PC-3 (cell line): ENCODE measurements around the gene ZNF766. TPM values are rescaled to one million over a fixed set of nuclear protein-coding genes. Genes with fewer than 3 reads are reported as not detected.
A peak's percentile ranks its signal among the peaks of the same experiment; 100 is the strongest.

ENCODE experiments used
- ATAC-seq: fragments of 200-7000 bp; cut with Tn5 transposase; 2 replicates; pipeline ENCODE4 v1.9.1; 2020; ENCODE audit warnings: mild to moderate bottlenecking, moderate library complexity
- BruUV-seq: library from RNA; stranded (reverse); fragments of 400-500 nt; replicated peaks from 2 replicates; lab custom pipeline; 2021; lab: Mats Ljungman, UMichigan
- CTCF ChIA-PET: fragments of 300-600 bp; sonication (Branson Sonifier 250); formaldehyde crosslinking; loops from one replicate; lab custom pipeline; 2022; ENCODE audit warnings: antibody characterized with exemption; lab: Charles Lee
- POLR2A ChIA-PET: fragments of 300-600 bp; sonication (Branson Sonifier 250); formaldehyde crosslinking; loops from one replicate; lab custom pipeline; 2022; ENCODE audit warnings: antibody characterized with exemption; ENCODE audit not compliant: unreplicated experiment; lab: Charles Lee
- DNase-seq: peaks from one replicate; pipeline ENCODE4 v3.0.0-alpha.2; 2015
- H2AFZ ChIP-seq: fragments of 300-600 bp; sonication (generic); 2 replicates; pipeline ENCODE4 v1.6.0; 2016; ENCODE audit warnings: antibody characterized with exemption, low read length
- H3F3A ChIP-seq: fragments of 300-600 bp; sonication (generic); one replicate; pipeline ENCODE4 v1.6.0; 2017; ENCODE audit warnings: antibody characterized with exemption, low read length, control low read depth, mild to moderate bottlenecking; ENCODE audit not compliant: unreplicated experiment
- H3K27ac ChIP-seq: fragments of 300-600 bp; sonication (generic); 2 replicates; pipeline ENCODE4 v1.5.1; 2016; ENCODE audit warnings: mild to moderate bottlenecking, low read length
- H3K27me3 ChIP-seq: fragments of 300-600 bp; sonication (generic); 2 replicates; pipeline ENCODE4 v1.6.1; 2016; ENCODE audit warnings: low read length, mixed read lengths
- H3K36me3 ChIP-seq: fragments of 300-600 bp; sonication (generic); 2 replicates; pipeline ENCODE4 v1.6.1; 2016; ENCODE audit warnings: low read depth, mixed run types, low read length, mixed read lengths
- H3K4me1 ChIP-seq: fragments of 300-600 bp; sonication (generic); 2 replicates; pipeline ENCODE4 v1.5.1; 2016; ENCODE audit warnings: low read length; ENCODE audit not compliant: insufficient read depth
- H3K4me2 ChIP-seq: fragments of 300-600 bp; sonication (generic); 2 replicates; pipeline ENCODE4 v1.6.0; 2016; ENCODE audit warnings: low read length
- H3K4me3 ChIP-seq: fragments of 300-600 bp; sonication (generic); 2 replicates; pipeline ENCODE4 v1.5.1; 2016; ENCODE audit warnings: mild to moderate bottlenecking, low read length, mixed read lengths
- H3K79me2 ChIP-seq: fragments of 300-600 bp; sonication (generic); 2 replicates; pipeline ENCODE4 v1.6.1; 2017; ENCODE audit warnings: low read length, mixed read lengths
- H3K9ac ChIP-seq: fragments of 300-600 bp; sonication (generic); 2 replicates; pipeline ENCODE4 v1.6.0; 2016; ENCODE audit warnings: mild to moderate bottlenecking, low read length
- H3K9me2 ChIP-seq: fragments of 300-600 bp; sonication (generic); replicated peaks from 2 replicates; pipeline ENCODE4 v1.6.1; 2016; ENCODE audit warnings: mixed run types, low read length, mixed read lengths
- H3K9me3 ChIP-seq: fragments of 300-600 bp; sonication (generic); 2 replicates; pipeline ENCODE4 v1.6.1; 2016; ENCODE audit warnings: low read length, mixed read lengths
- H4K20me1 ChIP-seq: fragments of 300-600 bp; sonication (generic); 2 replicates; pipeline ENCODE4 v1.6.1; 2016; ENCODE audit warnings: low read length, mixed read lengths
- EZH2 ChIP-seq: fragments of 300-600 bp; sonication (generic); IDR thresholded peaks from one replicate; pipeline ENCODE4 v1.6.1; 2017; ENCODE audit warnings: antibody characterized with exemption, mild to moderate bottlenecking, low read length; ENCODE audit not compliant: unreplicated experiment
- EZH2phosphoT487 ChIP-seq: fragments of 300-600 bp; sonication (generic); IDR thresholded peaks from 2 replicates; pipeline ENCODE4 v1.6.1; 2018; ENCODE audit warnings: mild to moderate bottlenecking, antibody characterized with exemption, low read length, borderline replicate concordance
- intact Hi-C: fragments of 100-400 bp; cut with micrococcal nuclease; formaldehyde crosslinking; loops from 2 replicates; pipeline ENCODE4 v1.9.0; 2023
- total RNA-seq: library from RNA; depleted of rRNA; stranded (reverse); fragments of >200 nt; gene quantifications from 2 replicates; pipeline ENCODE4 v1.2.3, GENCODE V29; 2014
- TF ChIP-seq, protein P1 (sequence below): fragments of 300-600 bp; sonication (generic); conservative IDR thresholded peaks from 2 replicates; pipeline ENCODE4 v1.5.1; 2017; ENCODE audit warnings: antibody characterized with exemption, low read depth, mild to moderate bottlenecking, low read length

The ZNF766 gene
- total RNA-seq, 1 experiment from 2014 or later, result 11.7 TPM

DNA sequence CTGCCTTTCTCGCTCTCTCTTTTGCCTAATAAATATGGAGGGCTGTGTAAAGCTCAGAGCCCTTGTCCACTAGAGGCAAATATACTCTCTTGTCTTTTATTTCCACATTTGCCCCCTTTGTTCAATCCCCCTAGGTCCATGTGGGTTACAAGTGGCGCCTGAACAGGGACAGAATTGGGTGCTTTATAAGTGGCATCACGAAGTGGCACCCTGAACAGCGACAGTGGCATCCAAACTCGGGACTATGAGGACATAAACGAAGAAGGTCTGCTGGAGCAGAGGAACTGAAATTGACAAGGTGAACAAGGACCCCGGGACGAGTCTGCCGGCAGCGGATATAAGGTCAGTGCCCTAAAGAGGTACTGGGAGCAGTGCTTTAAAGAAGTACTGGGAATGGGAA, 62.4 kb downstream of the ZNF766 start:
- DNase-seq (no peak), ATAC-seq (no peak)
- H3K4me2 ChIP-seq, result no peak overlapping the region
- H3K9me2 ChIP-seq, result no peaks in the 10 kb centered on the region
- H3K36me3 ChIP-seq, result peaks cover 5% of the 10 kb centered on the region; the same call in 1 of the 2 replicates
- H3K27ac ChIP-seq, result no peak overlapping the region
- no peaks in the 10 kb centered on the region for H3K4me1 ChIP-seq
- H3K9me3 ChIP-seq, result peaks cover 40% of the 10 kb centered on the region
- TF ChIP-seq EZH2 (no peak), EZH2phosphoT487 (no peak)
- TF ChIP-seq, protein P1, sequence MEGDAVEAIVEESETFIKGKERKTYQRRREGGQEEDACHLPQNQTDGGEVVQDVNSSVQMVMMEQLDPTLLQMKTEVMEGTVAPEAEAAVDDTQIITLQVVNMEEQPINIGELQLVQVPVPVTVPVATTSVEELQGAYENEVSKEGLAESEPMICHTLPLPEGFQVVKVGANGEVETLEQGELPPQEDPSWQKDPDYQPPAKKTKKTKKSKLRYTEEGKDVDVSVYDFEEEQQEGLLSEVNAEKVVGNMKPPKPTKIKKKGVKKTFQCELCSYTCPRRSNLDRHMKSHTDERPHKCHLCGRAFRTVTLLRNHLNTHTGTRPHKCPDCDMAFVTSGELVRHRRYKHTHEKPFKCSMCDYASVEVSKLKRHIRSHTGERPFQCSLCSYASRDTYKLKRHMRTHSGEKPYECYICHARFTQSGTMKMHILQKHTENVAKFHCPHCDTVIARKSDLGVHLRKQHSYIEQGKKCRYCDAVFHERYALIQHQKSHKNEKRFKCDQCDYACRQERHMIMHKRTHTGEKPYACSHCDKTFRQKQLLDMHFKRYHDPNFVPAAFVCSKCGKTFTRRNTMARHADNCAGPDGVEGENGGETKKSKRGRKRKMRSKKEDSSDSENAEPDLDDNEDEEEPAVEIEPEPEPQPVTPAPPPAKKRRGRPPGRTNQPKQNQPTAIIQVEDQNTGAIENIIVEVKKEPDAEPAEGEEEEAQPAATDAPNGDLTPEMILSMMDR, result no peak
- CTCF ChIA-PET, result no interaction called here
- H3K27me3 ChIP-seq, result no peaks in the 10 kb centered on the region
- no peaks in the 10 kb centered on the region for H4K20me1 ChIP-seq
- intact Hi-C loops, result no loop called here
- BruUV-seq, result no TSS peak
- POLR2A ChIA-PET, result no interaction called here
- no peak overlapping the region for H3K4me3 ChIP-seq
- no peak overlapping the region for H2AFZ ChIP-seq
- no peaks in the 10 kb centered on the region for H3F3A ChIP-seq
- H3K79me2 ChIP-seq, result no peaks in the 10 kb centered on the region
- H3K9ac ChIP-seq, result no peak overlapping the region

DNA sequence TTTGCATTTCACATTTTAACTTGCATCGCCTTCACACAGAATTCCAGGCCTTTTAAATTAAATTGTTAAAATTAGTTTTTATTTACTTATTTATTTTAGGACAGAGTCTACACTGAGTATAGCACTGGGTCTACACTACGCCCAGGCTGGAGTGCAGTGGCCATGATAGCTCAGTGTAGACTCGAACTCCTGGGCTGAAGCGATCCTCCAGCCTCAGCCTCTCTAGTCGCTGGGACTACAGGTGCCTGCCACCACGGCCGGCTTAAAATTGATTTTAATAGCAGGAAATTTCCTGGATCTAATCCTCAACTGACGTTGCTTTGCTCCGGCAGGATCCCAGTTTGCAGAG, 66.4 kb downstream of the ZNF766 start:
- H3K79me2 ChIP-seq, result no peaks in the 10 kb centered on the region
- DNase-seq (no peak), ATAC-seq (peak; percentile 20; the same call in 1 of the 2 replicates)
- no peaks in the 10 kb centered on the region for H3K27me3 ChIP-seq
- ChIA-PET CTCF (no interaction called here), POLR2A (interaction anchor here (0.6 kb wide), 1 partner anchor 175 kb away, joined by 3 read pairs; no protein-coding TSS in a partner anchor)
- no peaks in the 10 kb centered on the region for H4K20me1 ChIP-seq
- no peak overlapping the region for H3K9ac ChIP-seq
- H3K4me3 ChIP-seq, result peak overlapping the region; percentile 70
- H3K4me1 ChIP-seq, result no peaks in the 10 kb centered on the region
- TF ChIP-seq EZH2, result no peak
- TF ChIP-seq, protein P1, result no peak
- TF ChIP-seq EZH2phosphoT487, result no peak
- no peaks in the 10 kb centered on the region for H3K9me2 ChIP-seq
- H3K27ac ChIP-seq, result no peak overlapping the region
- H3K9me3 ChIP-seq, result peaks cover 32% of the 10 kb centered on the region
- H2AFZ ChIP-seq, result peak overlapping the region; percentile 96
- no peaks in the 10 kb centered on the region for H3F3A ChIP-seq
- H3K36me3 ChIP-seq, result peaks cover 7% of the 10 kb centered on the region; the same call in 1 of the 2 replicates
- no TSS peak for BruUV-seq
- intact Hi-C loops, result no loop called here
- peak overlapping the region; percentile 83; the same call in 1 of the 2 replicates for H3K4me2 ChIP-seq

DNA sequence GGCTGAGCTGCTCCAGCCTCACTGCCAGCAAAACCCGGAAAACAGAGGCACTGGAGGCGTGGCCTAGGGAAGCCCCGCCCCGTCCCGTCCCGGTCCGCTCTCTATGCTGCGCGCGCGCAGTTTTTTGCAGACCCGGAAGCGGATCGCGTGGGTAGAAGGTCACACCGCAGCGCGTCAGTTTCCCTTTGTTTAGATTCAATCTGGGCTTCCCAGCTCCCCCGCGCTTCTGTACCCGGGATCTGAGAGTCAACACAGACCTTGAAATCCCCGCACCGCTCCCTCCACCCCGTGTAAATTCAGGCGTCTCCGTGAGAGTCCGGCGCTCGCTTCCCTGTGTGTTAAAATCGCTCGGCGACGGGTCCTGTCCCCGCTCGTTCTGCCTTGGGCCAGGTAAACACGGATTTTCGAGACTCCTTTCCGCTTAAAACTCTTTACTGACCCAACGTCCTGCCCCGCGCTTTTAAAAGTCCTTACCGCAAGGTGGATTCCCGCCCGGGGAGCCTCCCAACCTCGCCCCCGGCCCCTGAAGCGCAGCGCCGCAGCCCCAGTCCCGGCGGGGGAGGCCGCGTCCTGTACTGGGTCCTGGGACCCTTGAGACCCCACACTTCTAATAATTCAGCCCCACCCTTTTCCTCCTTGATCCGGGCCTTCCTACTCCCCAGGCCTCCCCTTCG, 66.9 kb downstream of the ZNF766 start, which contains the start of gene ZNF610:
TSS of gene ZNF610 (plus strand) at position 127 of the 674 bp plus-strand sequence. CDS start 12,930 bp downstream, outside the sequence.
- TF ChIP-seq EZH2 (no peak), EZH2phosphoT487 (no peak)
- TF ChIP-seq, protein P1, result no peak
- H3K27me3 ChIP-seq, result no peaks in the 10 kb centered on the region
- TSS peak; percentile 86 for BruUV-seq
- intact Hi-C loops, result no loop called here
- peak; percentile 48 for DNase-seq
- ATAC-seq, result peak; percentile 96
- peak within 1 kb of the TSS; percentile 96 for H2AFZ ChIP-seq
- no peaks in the 10 kb centered on the region for H3F3A ChIP-seq
- ChIA-PET CTCF (no interaction called here), POLR2A (interaction anchor here (0.6 kb wide), 1 partner anchor 174 kb away, joined by 3 read pairs; no protein-coding TSS in a partner anchor)
- peak within 1 kb of the TSS; percentile 70 for H3K4me3 ChIP-seq
- no peaks in the 10 kb centered on the region for H3K79me2 ChIP-seq
- H4K20me1 ChIP-seq, result no peaks in the 10 kb centered on the region
- peaks cover 7% of the 10 kb centered on the region; the same call in 1 of the 2 replicates for H3K36me3 ChIP-seq
- H3K9ac ChIP-seq, result peak within 1 kb of the TSS; percentile 77
- H3K4me2 ChIP-seq, result peak within 1 kb of the TSS; percentile 83
- no peaks in the 10 kb centered on the region for H3K4me1 ChIP-seq
- H3K9me3 ChIP-seq, result peaks cover 29% of the 10 kb centered on the region
- no peak within 1 kb of the TSS for H3K27ac ChIP-seq
- H3K9me2 ChIP-seq, result no peaks in the 10 kb centered on the region
